Left lung (tissue), 10 donors: ENCODE data around the gene SEBOX. TPM values are rescaled to one million over a fixed set of nuclear protein-coding genes. Genes with fewer than 3 reads are reported as not detected.
A peak's percentile ranks its signal among the peaks of the same experiment; 100 is the strongest.

Source experiments
- ATAC-seq: fragments of 200-7000 bp; cut with Tn5 transposase; one replicate; pipeline ENCODE4 v1.9.1; 2020; ENCODE audit warnings: moderate library complexity
- DNase-seq, 4 donors: peaks; one replicate each; pipeline ENCODE4 v3.0.0-alpha.2; 2013 to 2020
- H3K27ac ChIP-seq, 2 donors: fragments of 200-600 bp; sonication (generic) in 1 of 2; one replicate each; pipeline versions ENCODE4 v1.5.0 to v1.8.0; 2020 to 2021
- H3K27me3 ChIP-seq, 2 donors: fragments of 200-600 bp; sonication (generic) in 1 of 2; one replicate each; pipeline versions ENCODE4 v1.5.0 to v1.8.0; 2020 to 2021
- H3K36me3 ChIP-seq, 2 donors: fragments of 200-600 bp; sonication (generic) in 1 of 2; one replicate each; pipeline versions ENCODE4 v1.5.0 to v1.8.0; 2020 to 2021
- H3K4me1 ChIP-seq, 2 donors: fragments of 200-600 bp; one replicate each; pipeline ENCODE4 v1.8.0; 2021
- H3K4me3 ChIP-seq, 2 donors: fragments of 200-600 bp; sonication (generic) in 1 of 2; one replicate each; pipeline versions ENCODE4 v1.5.0 to v1.8.0; 2020 to 2021; ENCODE audit warnings: mild to moderate bottlenecking in 1 of 2
- H3K9me3 ChIP-seq, 2 donors: fragments of 200-600 bp; sonication (generic) in 1 of 2; one replicate each; pipeline versions ENCODE4 v1.5.0 to v1.8.0; 2020 to 2021
- CTCF ChIP-seq, 2 donors: fragments of 200-600 bp; sonication (generic) in 1 of 2; IDR thresholded peaks; one replicate each; pipeline versions ENCODE4 v1.5.0 to v1.8.0; 2021; ENCODE audit warnings: antibody characterized with exemption in 2 of 2
- intact Hi-C, 2 donors: fragments of 100-400 bp; cut with DNase I; formaldehyde crosslinking; loops; one replicate each; pipeline versions ENCODE4 v1.11.2 to v1.14.2; 2022
- polyA plus RNA-seq, 6 donors: library from polyadenylated mRNA; unstranded; fragments of 120-200 nt; gene quantifications; one replicate each; pipeline ENCODE4 v1.2.1, GENCODE V29; 2013; ENCODE audit not compliant: insufficient read length in 6 of 6
- total RNA-seq, 2 donors: library from RNA; stranded (reverse); fragmentation: NEBNext Ultra II Directional; extraction: Animal tissue kit (Norgen Biotek cat#: 25700); gene quantifications; one replicate each; pipeline ENCODE4 v1.2.1, GENCODE V29; 2021
- donor health status: DM: no; HTN: yes; CAD: no.
- donor health status: DM: no; HTN: no; CAD: no.

Gene SEBOX
- total and polyA plus RNA-seq, 8 donors: not detected

- intact Hi-C loops: no loop called here
Measured at GRCh38 chr17:28372945-28373274, 7.9 kb upstream of the SEBOX start.

GRCh38 chr17:28372203-28372944, 7.4 kb upstream of the SEBOX start:
- DNase-seq (peak in 1 of 4 donors; percentile 82), ATAC-seq (peak; percentile 3)
- intact Hi-C loops: no loop called here
- Histone ChIP-seq H3K36me3 (no peaks in the 10 kb centered on the region), H3K4me1 (peaks cover 7 to 32% of the 10 kb centered on the region in 2 donors), H3K27me3 (peaks cover 0 to 37% of the 10 kb centered on the region in 2 donors), H3K4me3 (peak overlapping the region; percentile 21 to 49), H3K9me3 (no peaks in the 10 kb centered on the region), H3K27ac (no peak overlapping the region)
- TF ChIP-seq CTCF (IDR thresholded peaks at IDR 0.05): no peak

More at GRCh38 chr17:28372945-28373274, 7.9 kb upstream of the SEBOX start:
- Histone ChIP-seq H3K27me3 (peaks cover 0 to 37% of the 10 kb centered on the region in 2 donors), H3K27ac (no peak overlapping the region), H3K4me3 (no peak overlapping the region), H3K9me3 (no peaks in the 10 kb centered on the region), H3K4me1 (peaks cover 7 to 32% of the 10 kb centered on the region in 2 donors), H3K36me3 (no peaks in the 10 kb centered on the region)
- ATAC-seq (no peak), DNase-seq (no peak)
- TF ChIP-seq CTCF (IDR thresholded peaks at IDR 0.05): no peak

GRCh38 chr17:28371245-28372202, 6.5 kb upstream of the SEBOX start, which contains the start of gene SARM1:
SARM1 (plus strand) TSS chr17:28371694; CDS start chr17:28372033, 339 bp downstream.
- Histone ChIP-seq H3K27me3 (peaks cover 0 to 37% of the 10 kb centered on the region in 2 donors), H3K9me3 (no peaks in the 10 kb centered on the region), H3K4me1 (peaks cover 7 to 32% of the 10 kb centered on the region in 2 donors), H3K36me3 (no peaks in the 10 kb centered on the region), H3K27ac (peak within 1 kb of the TSS; percentile 37 to 58), H3K4me3 (peak within 1 kb of the TSS; percentile 21 to 49)
- ATAC-seq (peak; percentile 88), DNase-seq (peak; percentile 83 to 94 (median 88))
- intact Hi-C loops: no loop called here
- TF ChIP-seq CTCF (IDR thresholded peaks at IDR 0.05): no peak

- intact Hi-C loops: no loop called here
- Histone ChIP-seq H3K4me3 (no peak overlapping the region), H3K4me1 (peaks cover 7 to 32% of the 10 kb centered on the region in 2 donors), H3K9me3 (no peaks in the 10 kb centered on the region), H3K36me3 (no peaks in the 10 kb centered on the region), H3K27me3 (peaks cover 0 to 37% of the 10 kb centered on the region in 2 donors), H3K27ac (peak overlapping the region; percentile 37 to 58)
- DNase-seq: no peak
- no peak for ATAC-seq
- TF ChIP-seq CTCF (IDR thresholded peaks at IDR 0.05): no peak
Measured at GRCh38 chr17:28370744-28371103, 5.7 kb upstream of the SEBOX start.
